ENCODE measurements around the gene WDFY4.

- TF ChIP-seq POLR2AphosphoS5 (IDR thresholded peaks at IDR 0.05; ENCODE audit: insufficient read depth, low read depth, low read length) (no peak), EZH2 (IDR thresholded peaks at IDR 0.05; ENCODE audit: borderline replicate concordance, low read depth, low read length, severe bottlenecking) (no peak)
- TF ChIP-seq, protein P1, sequence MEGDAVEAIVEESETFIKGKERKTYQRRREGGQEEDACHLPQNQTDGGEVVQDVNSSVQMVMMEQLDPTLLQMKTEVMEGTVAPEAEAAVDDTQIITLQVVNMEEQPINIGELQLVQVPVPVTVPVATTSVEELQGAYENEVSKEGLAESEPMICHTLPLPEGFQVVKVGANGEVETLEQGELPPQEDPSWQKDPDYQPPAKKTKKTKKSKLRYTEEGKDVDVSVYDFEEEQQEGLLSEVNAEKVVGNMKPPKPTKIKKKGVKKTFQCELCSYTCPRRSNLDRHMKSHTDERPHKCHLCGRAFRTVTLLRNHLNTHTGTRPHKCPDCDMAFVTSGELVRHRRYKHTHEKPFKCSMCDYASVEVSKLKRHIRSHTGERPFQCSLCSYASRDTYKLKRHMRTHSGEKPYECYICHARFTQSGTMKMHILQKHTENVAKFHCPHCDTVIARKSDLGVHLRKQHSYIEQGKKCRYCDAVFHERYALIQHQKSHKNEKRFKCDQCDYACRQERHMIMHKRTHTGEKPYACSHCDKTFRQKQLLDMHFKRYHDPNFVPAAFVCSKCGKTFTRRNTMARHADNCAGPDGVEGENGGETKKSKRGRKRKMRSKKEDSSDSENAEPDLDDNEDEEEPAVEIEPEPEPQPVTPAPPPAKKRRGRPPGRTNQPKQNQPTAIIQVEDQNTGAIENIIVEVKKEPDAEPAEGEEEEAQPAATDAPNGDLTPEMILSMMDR (IDR thresholded peaks at IDR 0.05; ENCODE audit: extremely low read depth in 1 of 2, insufficient read depth in 1 of 2, low read depth in 1 of 2, low read length in 2 of 2), result no peak
These were observed 135.6 kb downstream of the WDFY4 start for GRCh38 chr10:48820231-48820630.
